Peyer's patch (tissue), 4 donors: ENCODE data around the gene TARBP1. TPM values are rescaled to one million over a fixed set of nuclear protein-coding genes. Genes with fewer than 3 reads are reported as not detected.

Experiments used
- DNase-seq, 3 donors: peaks; one replicate each; pipeline ENCODE4 v3.0.0-alpha.2; 2017 to 2019
- H3K27ac ChIP-seq, 4 donors: fragments of 200-600 bp; sonication (generic); one replicate each; pipeline ENCODE4 v1.5.1; 2016 to 2019
- H3K27me3 ChIP-seq, 2 donors: fragments of 200-600 bp; sonication (generic); one replicate each; pipeline ENCODE4 v1.5.1; 2019
- H3K36me3 ChIP-seq, 3 donors: fragments of 200-600 bp; sonication (generic); one replicate each; pipeline ENCODE4 v1.5.1; 2016 to 2019
- H3K4me1 ChIP-seq, 4 donors: fragments of 200-600 bp; sonication (generic); one replicate each; pipeline ENCODE4 v1.5.1; 2016 to 2019
- H3K4me3 ChIP-seq, 4 donors: fragments of 200-600 bp; sonication (generic); 1 replicate in 3 of 4; 2 replicates in 1 of 4; pipeline ENCODE4 v1.5.1; 2016 to 2019; ENCODE audit warnings: mild to moderate bottlenecking in 1 of 4
- H3K9me3 ChIP-seq, 4 donors: fragments of 200-600 bp; sonication (generic); one replicate each; pipeline ENCODE4 v1.5.1; 2016 to 2019; ENCODE audit warnings: mild to moderate bottlenecking in 1 of 4
- POLR2A ChIP-seq, 2 donors: fragments of 450-650 bp; IDR thresholded peaks; one replicate each; pipeline ENCODE4 v1.5.1; 2017; ENCODE audit warnings: antibody characterized with exemption in 2 of 2, mild to moderate bottlenecking in 2 of 2, moderate library complexity in 2 of 2
- total RNA-seq, 4 donors: library from RNA; depleted of rRNA; stranded (reverse); fragments of >200 nt; gene quantifications; one replicate each; pipeline ENCODE4 v1.1.0, GENCODE V29; 2016
- TF ChIP-seq, protein P1 (sequence below), 6 experiments: fragments of 450-650 bp in 4 of 6; fragments of 200-600 bp in 2 of 6; sonication (generic) in 1 of 6; IDR thresholded peaks; one replicate each; pipeline ENCODE4 v1.5.1; 2017 to 2019; ENCODE audit warnings: antibody characterized with exemption in 6 of 6, mild to moderate bottlenecking in 3 of 6, moderate library complexity in 1 of 6

Gene TARBP1
- total RNA-seq, 4 donors from 2014 or later: 19.3 to 52.0 (median 36.3) TPM

DNA sequence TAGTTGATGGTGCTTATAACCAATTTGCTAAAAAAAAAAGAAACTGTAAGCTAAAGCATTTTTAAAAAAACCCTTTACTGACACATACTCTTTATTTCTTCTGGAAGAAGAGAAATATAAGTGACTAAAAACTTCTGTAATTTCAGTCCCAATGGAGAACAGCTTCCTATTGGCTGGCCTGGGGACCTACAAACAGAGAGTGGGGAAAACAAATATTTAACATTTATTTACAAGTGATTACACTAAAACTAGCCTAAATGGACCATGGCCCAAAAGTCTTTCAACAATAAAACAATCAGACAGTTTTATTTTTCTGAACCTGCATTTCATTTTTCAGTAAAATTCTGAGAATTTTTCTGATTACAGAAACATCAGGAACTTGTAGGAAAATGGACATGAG lies 15.2 kb downstream of the TARBP1 start:
- Histone ChIP-seq H3K4me3 (no peak overlapping the region), H3K4me1 (no peaks in the 10 kb centered on the region), H3K27me3 (no peaks in the 10 kb centered on the region), H3K9me3 (no peaks in the 10 kb centered on the region), H3K27ac (no peak overlapping the region), H3K36me3 (peaks cover 0 to 18% (median 0%) of the 10 kb centered on the region in 3 donors)
- no peak for DNase-seq
- TF ChIP-seq, protein P1, sequence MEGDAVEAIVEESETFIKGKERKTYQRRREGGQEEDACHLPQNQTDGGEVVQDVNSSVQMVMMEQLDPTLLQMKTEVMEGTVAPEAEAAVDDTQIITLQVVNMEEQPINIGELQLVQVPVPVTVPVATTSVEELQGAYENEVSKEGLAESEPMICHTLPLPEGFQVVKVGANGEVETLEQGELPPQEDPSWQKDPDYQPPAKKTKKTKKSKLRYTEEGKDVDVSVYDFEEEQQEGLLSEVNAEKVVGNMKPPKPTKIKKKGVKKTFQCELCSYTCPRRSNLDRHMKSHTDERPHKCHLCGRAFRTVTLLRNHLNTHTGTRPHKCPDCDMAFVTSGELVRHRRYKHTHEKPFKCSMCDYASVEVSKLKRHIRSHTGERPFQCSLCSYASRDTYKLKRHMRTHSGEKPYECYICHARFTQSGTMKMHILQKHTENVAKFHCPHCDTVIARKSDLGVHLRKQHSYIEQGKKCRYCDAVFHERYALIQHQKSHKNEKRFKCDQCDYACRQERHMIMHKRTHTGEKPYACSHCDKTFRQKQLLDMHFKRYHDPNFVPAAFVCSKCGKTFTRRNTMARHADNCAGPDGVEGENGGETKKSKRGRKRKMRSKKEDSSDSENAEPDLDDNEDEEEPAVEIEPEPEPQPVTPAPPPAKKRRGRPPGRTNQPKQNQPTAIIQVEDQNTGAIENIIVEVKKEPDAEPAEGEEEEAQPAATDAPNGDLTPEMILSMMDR (IDR thresholded peaks at IDR 0.05): no peak
- no peak for TF ChIP-seq POLR2A (IDR thresholded peaks at IDR 0.05)

DNA sequence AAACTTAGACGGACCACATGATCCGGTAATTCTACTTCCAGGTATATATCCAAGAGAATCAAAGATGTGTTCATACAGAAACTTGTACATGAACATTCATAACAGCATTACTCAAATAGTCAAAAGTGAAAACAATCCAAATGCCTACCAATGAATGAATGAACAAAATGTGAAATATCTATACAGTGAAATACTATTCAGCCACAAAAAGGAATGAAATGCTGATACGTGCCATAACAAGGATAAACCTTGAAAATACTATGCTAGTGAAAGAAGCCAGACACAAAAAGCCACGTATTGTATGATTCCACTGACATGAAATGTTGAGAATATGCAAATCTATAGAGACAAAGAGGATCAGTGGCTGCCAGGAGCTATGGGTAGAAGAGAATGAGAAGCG lies 18.3 kb downstream of the TARBP1 start:
- H3K4me1 ChIP-seq: peaks cover 0 to 6% (median 0%) of the 10 kb centered on the region in 4 donors
- no peak overlapping the region for H3K4me3 ChIP-seq
- H3K27ac ChIP-seq: no peak overlapping the region
- DNase-seq: no peak
- TF ChIP-seq, protein P1 (IDR thresholded peaks at IDR 0.05): no peak
- no peak for TF ChIP-seq POLR2A (IDR thresholded peaks at IDR 0.05)
- H3K36me3 ChIP-seq: peaks cover 0 to 14% (median 0%) of the 10 kb centered on the region in 3 donors
- H3K27me3 ChIP-seq: no peaks in the 10 kb centered on the region
- H3K9me3 ChIP-seq: no peaks in the 10 kb centered on the region

DNA sequence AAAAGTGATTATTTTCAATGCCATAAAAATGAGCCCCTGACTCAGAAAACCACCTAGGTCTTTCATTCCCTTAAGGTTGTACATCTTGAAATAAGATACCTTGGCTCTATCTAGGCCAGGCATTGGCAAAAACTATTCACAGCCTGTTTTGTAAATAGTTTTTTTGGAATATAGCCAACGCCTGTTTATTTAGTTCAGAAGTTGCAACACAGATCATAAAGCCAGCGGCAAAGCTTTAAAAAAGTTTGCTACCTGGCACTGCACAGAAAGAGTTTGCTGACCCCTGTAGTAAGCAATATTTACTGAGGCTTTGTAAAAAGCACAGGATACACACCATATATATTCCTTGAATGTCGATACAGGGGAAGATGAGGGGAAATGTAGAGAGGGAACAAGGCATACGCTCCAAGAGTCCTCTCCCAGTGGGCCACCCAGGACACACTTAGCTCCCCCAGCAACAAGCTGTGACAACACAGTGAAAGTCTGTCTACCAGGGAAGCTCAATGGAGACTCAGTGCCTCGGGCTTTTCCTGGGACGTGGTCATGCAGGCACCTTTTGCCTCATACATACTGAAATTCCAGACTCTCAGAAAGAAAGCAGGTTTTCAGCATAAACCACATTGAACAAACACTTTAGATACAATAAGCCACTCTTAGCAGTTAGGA lies 20.5 kb downstream of the TARBP1 start:
- peaks cover 0 to 6% (median 0%) of the 10 kb centered on the region in 4 donors for H3K4me1 ChIP-seq
- H3K27ac ChIP-seq: no peak overlapping the region
- TF ChIP-seq, protein P1 (IDR thresholded peaks at IDR 0.05): no peak
- TF ChIP-seq POLR2A (IDR thresholded peaks at IDR 0.05): no peak
- no peaks in the 10 kb centered on the region for H3K27me3 ChIP-seq
- H3K9me3 ChIP-seq: no peaks in the 10 kb centered on the region
- no peak for DNase-seq
- no peaks in the 10 kb centered on the region for H3K36me3 ChIP-seq
- H3K4me3 ChIP-seq: no peak overlapping the region

DNA sequence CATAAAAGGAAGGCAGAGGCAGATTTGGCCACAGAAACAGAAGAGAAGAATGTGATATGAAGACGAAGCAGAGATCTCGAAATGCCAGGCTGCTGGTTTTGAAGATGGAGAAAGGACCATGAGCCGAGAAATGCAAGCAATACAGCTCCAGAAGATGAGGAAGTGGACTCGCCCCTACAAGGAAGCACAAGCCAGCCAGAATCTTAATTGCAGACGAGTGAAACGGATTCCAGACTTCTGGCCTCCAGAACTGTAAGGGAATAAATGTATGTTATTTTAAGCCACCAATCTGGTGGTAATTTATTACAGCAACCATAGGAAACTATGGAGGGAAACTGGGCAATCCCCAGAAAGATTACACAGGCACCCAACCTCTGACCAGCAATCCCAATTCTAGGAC lies 24.1 kb downstream of the TARBP1 start:
- Histone ChIP-seq H3K27ac (no peak overlapping the region), H3K4me1 (peaks cover 0 to 6% (median 0%) of the 10 kb centered on the region in 4 donors), H3K27me3 (no peaks in the 10 kb centered on the region), H3K9me3 (no peaks in the 10 kb centered on the region), H3K36me3 (peaks cover 0 to 8% (median 0%) of the 10 kb centered on the region in 3 donors), H3K4me3 (no peak overlapping the region)
- DNase-seq: no peak
- TF ChIP-seq, protein P1 (IDR thresholded peaks at IDR 0.05): no peak
- TF ChIP-seq POLR2A (IDR thresholded peaks at IDR 0.05): no peak

DNA sequence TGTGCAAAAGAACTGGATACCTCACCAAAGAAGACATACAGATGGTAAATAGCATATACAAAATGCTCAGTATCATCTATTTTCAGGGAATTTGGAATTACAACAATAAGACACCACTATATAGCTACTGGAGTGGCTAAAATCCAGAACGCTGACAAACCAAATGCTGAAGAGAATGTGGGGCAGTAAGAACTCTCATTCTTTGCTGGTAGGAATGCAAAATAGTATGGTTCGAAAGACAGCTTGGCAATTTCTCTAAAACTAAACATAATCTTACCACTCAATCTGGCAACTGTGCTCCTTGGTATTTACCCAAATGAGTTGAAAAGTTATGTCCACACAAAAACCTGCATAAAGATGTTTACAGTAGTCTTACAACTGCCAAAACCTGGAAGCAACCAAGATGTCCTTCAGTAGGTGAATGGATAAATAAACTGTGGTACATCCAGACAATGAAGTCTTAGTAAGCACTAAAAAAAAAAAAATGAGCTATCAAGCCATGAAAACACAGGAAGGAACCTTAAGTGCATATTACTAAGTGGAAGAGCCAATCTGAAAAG lies 26.5 kb downstream of the TARBP1 start:
- DNase-seq: no peak
- Histone ChIP-seq H3K9me3 (no peaks in the 10 kb centered on the region), H3K36me3 (peaks cover 0 to 22% (median 0%) of the 10 kb centered on the region in 3 donors), H3K27ac (no peak overlapping the region), H3K4me3 (no peak overlapping the region), H3K4me1 (no peaks in the 10 kb centered on the region), H3K27me3 (no peaks in the 10 kb centered on the region)
- TF ChIP-seq, protein P1 (IDR thresholded peaks at IDR 0.05): no peak
- no peak for TF ChIP-seq POLR2A (IDR thresholded peaks at IDR 0.05)
